COLO829 (cell line): Measurements from ENCODE around the gene PTPN2.
"Not testable (repeated sequence)": the region's sequence is repeated elsewhere in the genome, so short reads cannot be mapped to it uniquely, and the experiment has no call there.

ENCODE experiments used
- DNase-seq: peaks from one replicate; pipeline ENCODE4 v3.0.0; 2012; ENCODE audit warnings: low spot score

Gene PTPN2

DNA sequence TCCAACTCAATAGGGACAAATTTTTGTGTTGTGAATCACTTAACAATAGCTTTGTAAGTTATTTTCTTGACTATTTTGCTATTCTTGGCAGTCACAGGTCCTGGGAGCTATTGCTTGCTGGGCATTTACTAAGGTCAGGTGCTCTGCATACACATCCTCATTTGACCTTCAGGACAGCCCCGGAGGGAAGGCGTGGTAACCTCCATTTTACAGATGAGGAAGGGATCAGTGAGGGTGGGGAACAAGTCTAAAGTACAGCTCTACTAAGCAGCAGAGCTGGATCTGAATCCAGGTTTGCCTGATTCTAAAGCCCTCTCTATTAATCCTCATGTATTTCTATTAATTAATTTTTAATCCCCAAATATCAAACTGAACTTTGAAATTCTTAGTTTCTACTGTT lies 58.8 kb downstream of the PTPN2 start:
- DNase-seq = no peak

- no peak for DNase-seq
Measured at GRCh38 chr18:12823892-12824291, 60.1 kb downstream of the PTPN2 start.

- DNase-seq = no peak
Measured at GRCh38 chr18:12821408-12821807, 62.6 kb downstream of the PTPN2 start.

GRCh38 chr18:12820506-12820905 lies 63.5 kb downstream of the PTPN2 start:
- no peak for DNase-seq

- DNase-seq = no peak
Measured at GRCh38 chr18:12819841-12820240, 64.2 kb downstream of the PTPN2 start.

DNA sequence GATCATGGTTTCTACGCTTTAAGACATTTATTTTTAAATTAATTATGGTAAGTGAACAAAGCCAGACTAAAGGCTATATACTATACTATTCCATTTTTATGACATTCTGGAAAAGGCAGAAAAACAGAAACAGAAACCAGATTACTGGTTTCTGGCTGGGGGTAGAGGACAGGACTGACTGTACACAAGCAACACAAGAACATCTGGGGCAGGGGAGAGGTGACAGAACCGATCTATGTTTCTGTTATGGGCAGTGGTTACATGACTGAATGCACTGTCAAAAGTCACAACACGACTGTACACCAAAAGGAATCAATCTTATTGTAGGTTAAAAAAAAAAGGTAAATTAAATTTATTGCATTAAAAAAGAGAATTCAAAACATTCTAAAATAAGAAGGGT lies 64.7 kb downstream of the PTPN2 start:
- no peak for DNase-seq

- DNase-seq = no peak
Measured at GRCh38 chr18:12818243-12818642, 65.8 kb downstream of the PTPN2 start.

GRCh38 chr18:12816451-12816850 lies 67.6 kb downstream of the PTPN2 start:
- no peak for DNase-seq

DNA sequence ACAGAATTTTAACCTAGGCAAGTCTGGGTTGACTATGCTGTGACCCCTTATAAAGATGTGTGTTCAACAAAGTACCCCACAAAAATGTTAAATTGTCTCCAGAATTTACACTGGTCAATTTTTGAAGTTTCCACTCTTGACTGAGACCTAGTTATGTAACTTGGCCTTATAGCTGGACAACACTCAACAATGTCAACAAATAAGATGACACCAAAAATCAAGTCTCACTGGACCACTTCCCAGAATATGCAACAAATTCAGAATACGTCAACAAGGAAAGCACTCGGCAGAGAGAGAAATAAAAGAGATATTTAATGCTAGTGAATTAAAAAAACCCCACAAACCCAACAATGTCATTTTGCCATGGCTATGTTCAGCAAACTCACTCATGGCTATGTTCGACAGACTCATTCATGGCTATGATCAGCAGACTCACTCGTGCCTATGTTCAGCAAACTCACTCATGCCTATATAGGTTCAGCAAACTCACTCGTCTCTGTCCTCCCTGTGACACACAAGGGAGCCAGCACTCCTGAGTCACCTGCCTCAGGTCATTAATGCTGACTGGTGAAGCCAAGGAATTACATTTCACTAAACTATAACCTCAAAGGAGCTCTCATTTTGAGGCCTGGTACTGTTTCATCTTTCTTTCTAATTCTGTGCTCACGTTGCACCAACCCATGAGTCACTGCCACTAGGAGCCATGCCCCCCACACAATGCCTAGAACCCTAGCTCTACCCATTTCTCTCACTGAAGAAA lies 72.7 kb downstream of the PTPN2 start:
- DNase-seq = no peak

DNA sequence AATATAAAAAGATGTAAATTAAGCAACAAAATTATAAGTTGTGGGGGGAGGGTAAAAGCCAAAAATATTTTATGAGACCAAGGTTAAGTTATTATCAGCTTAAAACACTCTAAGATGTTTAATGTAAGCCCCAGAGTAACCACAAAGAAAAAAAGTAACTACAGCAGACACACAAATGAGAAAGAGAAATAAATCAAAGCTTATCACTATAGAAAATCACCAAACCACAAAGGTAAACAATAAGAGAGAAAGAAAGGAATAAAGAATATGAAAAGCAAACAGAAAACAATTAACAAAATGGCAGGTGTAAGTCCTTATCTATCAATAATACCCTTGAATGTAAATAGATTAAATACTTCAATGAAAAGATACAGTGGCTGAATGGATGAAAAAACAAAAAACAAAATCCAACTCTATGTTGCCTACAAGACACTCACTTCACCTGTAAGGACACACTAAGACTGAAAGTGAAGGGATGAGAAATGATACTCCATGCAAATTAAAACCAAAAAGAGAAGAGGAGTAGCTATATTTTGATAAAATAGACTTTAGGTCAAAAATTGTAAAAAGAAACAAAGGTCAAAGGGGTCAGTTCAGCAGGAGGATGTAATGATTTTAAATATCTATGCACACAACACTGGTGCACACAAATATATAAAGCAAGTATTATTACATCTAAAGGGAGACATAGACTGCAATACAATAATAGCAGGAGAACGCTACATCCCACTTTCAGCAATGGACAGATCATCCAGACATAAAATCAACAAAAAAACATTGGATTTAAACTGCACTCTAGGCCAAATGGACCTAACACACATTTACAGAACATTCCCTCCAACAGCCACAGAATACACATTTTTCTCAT lies 80.7 kb downstream of the PTPN2 start:
- DNase-seq = no peak

DNA sequence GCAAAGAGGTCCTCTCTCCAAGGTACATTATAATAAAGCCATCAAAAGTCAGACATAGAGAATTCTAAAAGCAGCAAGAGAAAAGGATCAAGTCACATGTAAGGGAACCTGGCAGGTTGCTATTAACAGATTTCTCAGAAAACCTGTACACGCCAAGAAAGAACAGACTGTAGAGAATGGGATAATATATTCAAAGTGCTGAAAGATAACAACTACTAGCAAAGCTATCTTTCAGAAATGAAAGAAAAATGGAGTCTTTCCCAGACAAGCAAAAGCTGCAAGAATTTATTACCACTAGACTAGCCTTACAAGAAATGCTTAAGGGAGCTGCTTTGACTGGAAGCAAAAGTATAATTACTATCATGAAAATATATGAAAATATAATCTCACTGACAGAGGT lies 81.5 kb downstream of the PTPN2 start:
- DNase-seq = no peak

DNA sequence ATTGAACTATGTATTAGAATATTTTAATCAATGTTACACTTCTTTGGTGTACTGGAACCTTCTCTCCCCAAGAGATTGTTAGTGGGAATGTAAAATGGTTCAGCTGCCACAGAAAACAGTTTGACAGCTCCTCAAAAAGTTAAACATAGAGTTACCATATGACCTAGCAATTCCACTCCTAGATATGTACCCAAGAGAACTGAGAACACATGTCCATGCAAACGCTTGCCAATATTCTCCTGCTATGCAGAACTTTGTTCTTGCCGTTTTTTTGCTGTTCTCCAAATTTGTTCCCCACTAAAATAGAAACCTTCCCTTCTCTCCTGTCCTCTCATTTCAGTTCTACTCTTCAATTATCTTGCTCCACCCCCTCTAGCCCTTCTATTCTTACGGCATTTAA lies 87.6 kb downstream of the PTPN2 start:
- DNase-seq = no peak

DNA sequence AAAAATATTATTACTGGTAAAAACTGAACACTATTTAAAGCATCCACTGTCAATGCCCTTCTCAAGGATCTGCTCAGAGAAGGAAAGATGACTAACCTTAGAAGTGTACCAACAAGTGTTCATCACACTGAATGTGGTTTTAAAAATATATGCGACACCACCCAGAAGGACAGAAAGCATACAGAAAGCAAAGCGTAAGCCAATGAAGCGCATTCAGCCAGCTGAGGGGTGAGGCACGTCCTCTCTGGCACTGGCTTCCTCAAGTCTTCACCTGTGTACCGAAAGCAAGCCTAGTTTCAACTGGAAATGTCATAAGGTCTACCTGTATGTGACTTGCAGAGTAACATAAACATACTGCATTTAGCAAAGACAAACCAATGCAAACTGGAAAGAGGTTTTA lies 92.4 kb downstream of the PTPN2 start:
- DNase-seq = no peak

DNA sequence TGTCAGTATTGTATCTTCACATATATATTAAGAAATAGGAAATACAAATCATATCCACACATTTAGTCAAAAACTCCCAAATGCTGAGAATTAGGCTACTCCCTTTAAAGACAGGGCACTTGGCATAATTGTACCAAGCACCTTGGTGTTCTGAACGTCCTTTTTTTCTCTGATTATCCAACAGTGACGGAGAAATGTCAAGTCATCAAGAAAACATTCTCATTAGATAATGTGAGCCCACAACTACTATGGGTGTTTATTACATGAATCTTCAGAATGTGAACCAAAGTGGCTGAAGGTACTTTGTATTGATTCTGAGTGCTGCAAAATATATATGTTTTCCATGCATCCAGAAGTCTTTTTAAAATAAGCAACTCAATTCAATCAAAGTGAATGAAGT lies 97.4 kb downstream of the PTPN2 start:
- DNase-seq = no peak

- DNase-seq = no peak
Measured at GRCh38 chr18:12783524-12783923, 100.5 kb downstream of the PTPN2 start.

GRCh38 chr18:12782521-12782920 lies 101.5 kb downstream of the PTPN2 start:
- DNase-seq = no peak

- DNase-seq = no peak
Measured at GRCh38 chr18:12779456-12779855, 104.6 kb downstream of the PTPN2 start.

DNA sequence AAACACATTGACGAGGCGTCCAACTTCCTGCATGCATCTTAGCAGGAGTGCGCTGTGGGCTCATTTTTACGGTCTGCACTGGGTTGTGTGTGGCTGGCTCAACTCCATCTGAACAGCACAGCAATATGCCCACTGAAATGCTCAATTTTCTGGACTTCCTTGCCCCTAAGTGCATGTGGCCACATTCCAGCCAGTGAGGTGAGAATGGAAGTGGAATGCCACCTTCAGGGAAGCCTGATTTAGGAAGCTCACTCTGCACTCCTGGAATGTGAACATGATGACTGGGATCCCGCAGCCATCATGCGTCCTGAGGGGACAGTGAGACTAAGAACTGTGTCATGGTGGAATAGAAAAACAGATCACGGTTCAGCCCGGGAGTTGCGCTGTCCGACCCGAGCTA lies 105.0 kb downstream of the PTPN2 start:
- no peak for DNase-seq

DNA sequence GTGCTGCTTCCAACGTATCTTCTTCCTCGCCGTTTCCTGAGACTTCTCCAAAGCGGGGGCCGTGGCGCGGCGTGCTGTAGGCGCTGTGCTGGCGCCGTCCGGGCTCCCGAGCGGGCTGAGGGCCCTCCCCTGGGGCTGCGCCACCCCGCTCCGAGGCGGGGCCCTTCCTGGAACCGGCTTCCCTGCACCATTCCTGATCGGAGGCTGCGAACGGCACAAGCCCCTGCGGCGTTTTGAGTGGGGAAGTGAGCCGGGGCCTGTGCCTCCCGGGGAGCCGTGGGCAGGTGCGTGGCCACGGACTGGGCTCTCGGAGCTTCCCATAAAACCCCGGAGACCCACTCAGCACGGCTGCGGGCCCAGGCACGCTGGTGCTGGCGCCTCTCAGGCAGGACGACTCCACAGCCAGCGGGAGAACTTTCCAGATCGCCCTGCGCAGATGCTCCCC lies 106.5 kb downstream of the PTPN2 start:
- no peak for DNase-seq

- DNase-seq = no peak
Measured at GRCh38 chr18:12776821-12777471, 107.1 kb downstream of the PTPN2 start.

DNA sequence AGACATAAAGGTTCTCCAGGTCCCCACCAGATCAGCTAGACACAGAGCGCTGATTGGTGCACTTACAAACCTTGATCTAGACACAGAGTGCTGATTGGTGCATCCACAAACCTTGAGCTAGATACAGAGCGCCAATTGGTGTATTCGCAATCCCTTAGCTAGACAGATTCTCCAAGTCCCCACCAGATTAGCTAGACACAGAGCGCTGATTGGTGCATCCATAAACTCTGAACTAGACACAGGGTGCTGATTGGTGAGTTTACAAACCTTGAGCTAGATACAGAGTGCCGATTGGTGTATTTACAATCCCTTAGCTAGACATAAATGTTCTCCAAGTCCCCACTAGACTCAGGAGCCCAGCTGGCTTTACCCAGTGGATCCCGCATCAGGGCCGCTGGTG lies 107.6 kb downstream of the PTPN2 start:
- not testable (repeated sequence) for DNase-seq

DNA sequence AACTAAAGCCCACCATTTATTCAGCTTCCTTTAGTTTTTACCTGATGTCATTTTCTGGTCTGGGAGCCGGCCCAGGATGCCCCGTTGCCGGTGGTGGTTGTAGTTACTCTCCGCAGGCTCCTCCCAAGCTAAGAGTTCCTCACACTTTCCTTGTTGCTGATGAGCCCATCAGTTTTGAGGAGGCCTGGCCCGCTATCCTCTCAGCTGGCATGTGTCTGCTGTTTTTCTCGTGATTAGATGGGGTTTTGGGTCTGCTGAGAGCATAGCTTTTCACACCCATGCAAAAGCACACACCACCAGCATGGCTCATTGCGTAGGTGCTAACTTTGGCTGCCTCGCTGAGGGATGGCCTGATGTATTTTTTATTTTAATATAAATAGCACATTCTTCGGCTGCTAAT lies 109.1 kb downstream of the PTPN2 start:
- no peak for DNase-seq

- no peak for DNase-seq
Measured at GRCh38 chr18:12773369-12773768, 110.7 kb downstream of the PTPN2 start.
